Hepatocyte (in vitro differentiated cells): ENCODE results near the gene CRHR2. TPM values are rescaled to one million over a fixed set of nuclear protein-coding genes. Genes with fewer than 3 reads are reported as not detected.

Experiments used
- DNase-seq: peaks from one replicate; pipeline ENCODE4 v3.0.0-alpha.2; 2016; ENCODE audit warnings: low spot score
- H2AFZ ChIP-seq: fragments of 200-600 bp; sonication (generic); 2 replicates; pipeline ENCODE4 v1.6.0; 2016; ENCODE audit warnings: antibody characterized with exemption, mild to moderate bottlenecking
- H3K27ac ChIP-seq: fragments of 200-600 bp; sonication (generic); 2 replicates; pipeline ENCODE4 v1.5.1; 2016; ENCODE audit warnings: mild to moderate bottlenecking
- H3K27me3 ChIP-seq: fragments of 200-600 bp; sonication (generic); 2 replicates; pipeline ENCODE4 v1.6.1; 2016
- H3K36me3 ChIP-seq: fragments of 200-600 bp; sonication (generic); replicated peaks from 2 replicates; pipeline ENCODE4 v1.5.1; 2016; ENCODE audit warnings: low read depth; ENCODE audit not compliant: insufficient read depth
- H3K4me1 ChIP-seq: fragments of 200-600 bp; sonication (generic); 2 replicates; pipeline ENCODE4 v1.5.1; 2016; ENCODE audit warnings: mild to moderate bottlenecking, moderate library complexity; ENCODE audit not compliant: insufficient read depth
- H3K4me2 ChIP-seq: fragments of 200-600 bp; sonication (generic); 2 replicates; pipeline ENCODE4 v1.6.0; 2016
- H3K4me3 ChIP-seq: fragments of 200-600 bp; sonication (generic); 2 replicates; pipeline ENCODE4 v1.5.1; 2016; ENCODE audit warnings: mild to moderate bottlenecking
- H3K79me2 ChIP-seq: fragments of 200-600 bp; sonication (generic); 2 replicates; pipeline ENCODE4 v1.6.0; 2017; ENCODE audit warnings: mild to moderate bottlenecking
- H3K9me2 ChIP-seq: fragments of 200-600 bp; sonication (generic); replicated peaks from 2 replicates; pipeline ENCODE4 v1.6.0; 2017; ENCODE audit warnings: mild to moderate bottlenecking; ENCODE audit not compliant: insufficient read depth
- H3K9me3 ChIP-seq: fragments of 200-600 bp; sonication (generic); 2 replicates; pipeline ENCODE4 v1.5.1; 2016; ENCODE audit warnings: low read depth, mild to moderate bottlenecking
- H4K20me1 ChIP-seq: fragments of 200-600 bp; sonication (generic); 2 replicates; pipeline ENCODE4 v1.6.0; 2016; ENCODE audit warnings: mild to moderate bottlenecking; ENCODE audit not compliant: insufficient read depth, poor library complexity, severe bottlenecking
- CTCF ChIP-seq: fragments of 200-600 bp; sonication (generic); IDR thresholded peaks from 2 replicates; pipeline ENCODE4 v1.5.1; 2016; ENCODE audit warnings: antibody characterized with exemption, mild to moderate bottlenecking; ENCODE audit not compliant: poor library complexity
- EZH2 ChIP-seq: fragments of 200-600 bp; sonication (generic); IDR thresholded peaks from 2 replicates; pipeline ENCODE4 v1.6.1; 2016; ENCODE audit warnings: antibody characterized with exemption, mild to moderate bottlenecking, borderline replicate concordance
- EZH2phosphoT487 ChIP-seq: fragments of 200-600 bp; sonication (generic); IDR thresholded peaks from one replicate; pipeline ENCODE4 v1.6.1; 2018; ENCODE audit warnings: antibody characterized with exemption, mild to moderate bottlenecking, low read depth, moderate library complexity; ENCODE audit not compliant: unreplicated experiment, severe bottlenecking
- WGBS: methylation state at CpG from one replicate; pipeline ENCODE4 v1.1.6; 2016; ENCODE audit warnings: low lambda C conversion rate; ENCODE audit errors: missing lambda C conversion rate; 5-methylcytosine and 5-hydroxymethylcytosine counted together
- polyA plus RNA-seq: library from polyadenylated mRNA; unstranded; fragments of >200 nt; fragmentation: Nextera tagmentation; extraction: Ambion mirVana; gene quantifications from 2 replicates; pipeline ENCODE4 v1.2.1, GENCODE V29; 2016
- total RNA-seq: library from RNA; depleted of rRNA; stranded (reverse); fragments of >200 nt; gene quantifications from 2 replicates; pipeline ENCODE4 v1.2.3, GENCODE V29; 2014

CRHR2 gene
- total and polyA plus RNA-seq, 2 experiments from 2014 or later = 0.21 TPM; not detected in 1

- H3K9me2 ChIP-seq = no peaks in the 10 kb centered on the region
- no peaks in the 10 kb centered on the region for H3K79me2 ChIP-seq
- DNase-seq = no peak
- H2AFZ ChIP-seq = no peak overlapping the region
- 94% methylated on average over 7 of the region's 7 CpGs for WGBS
- H4K20me1 ChIP-seq = no peaks in the 10 kb centered on the region
- peaks cover 12% of the 10 kb centered on the region for H3K27me3 ChIP-seq
- H3K4me1 ChIP-seq = no peaks in the 10 kb centered on the region
- H3K36me3 ChIP-seq = no peaks in the 10 kb centered on the region
- no peak for TF ChIP-seq EZH2
- TF ChIP-seq EZH2phosphoT487 = no peak
- TF ChIP-seq CTCF = no peak
- no peak overlapping the region for H3K4me2 ChIP-seq
- no peaks in the 10 kb centered on the region for H3K9me3 ChIP-seq
- H3K4me3 ChIP-seq = no peak overlapping the region
- no peak overlapping the region for H3K27ac ChIP-seq
Observed at GRCh38 chr7:30726296-30727006, 44.2 kb upstream of the CRHR2 start.

GRCh38 chr7:30723776-30724175, 41.5 kb upstream of the CRHR2 start:
- Histone ChIP-seq H3K36me3 (no peaks in the 10 kb centered on the region), H2AFZ (no peak overlapping the region), H3K79me2 (no peaks in the 10 kb centered on the region), H3K4me2 (no peak overlapping the region), H3K27ac (no peak overlapping the region), H4K20me1 (no peaks in the 10 kb centered on the region), H3K9me2 (no peaks in the 10 kb centered on the region), H3K4me3 (no peak overlapping the region), H3K4me1 (no peaks in the 10 kb centered on the region), H3K27me3 (peaks cover 8% of the 10 kb centered on the region), H3K9me3 (no peaks in the 10 kb centered on the region)
- DNase-seq = no peak
- TF ChIP-seq EZH2 (no peak), CTCF (no peak), EZH2phosphoT487 (no peak)
- 69% methylated on average over 3 of the region's 4 CpGs for WGBS

GRCh38 chr7:30722671-30723070, 40.4 kb upstream of the CRHR2 start:
- H3K27ac ChIP-seq = no peak overlapping the region
- no peak for DNase-seq
- peaks cover 5% of the 10 kb centered on the region for H3K27me3 ChIP-seq
- no peak overlapping the region for H3K4me2 ChIP-seq
- H3K9me2 ChIP-seq = no peaks in the 10 kb centered on the region
- H3K4me1 ChIP-seq = no peaks in the 10 kb centered on the region
- H4K20me1 ChIP-seq = no peaks in the 10 kb centered on the region
- no peaks in the 10 kb centered on the region for H3K36me3 ChIP-seq
- H3K9me3 ChIP-seq = no peaks in the 10 kb centered on the region
- no peak overlapping the region for H3K4me3 ChIP-seq
- TF ChIP-seq CTCF = no peak
- TF ChIP-seq EZH2phosphoT487 = no peak
- TF ChIP-seq EZH2 = no peak
- H3K79me2 ChIP-seq = no peaks in the 10 kb centered on the region
- H2AFZ ChIP-seq = no peak overlapping the region
